Astrocyte of the spinal cord (primary cell): ENCODE measurements around the gene RNF138.
"Not testable (repeated sequence)": the region's sequence is repeated elsewhere in the genome, so short reads cannot be mapped to it uniquely, and the experiment has no call there.

Experiments
- DNase-seq: peaks from one replicate; pipeline ENCODE4 v3.0.0; 2011; ENCODE audit warnings: low read depth, low spot score
- H3K4me3 ChIP-seq: 2 replicates; pipeline ENCODE4 v1.5.1; 2011; ENCODE audit warnings: low read depth, mild to moderate bottlenecking, low read length, moderate library complexity
- in situ Hi-C: cut with HindIII; loops from 2 replicates; pipeline ENCODE4 v1.10.0; 2017; ENCODE audit warnings: low sequenced_read_pairs
- TF ChIP-seq, protein P1 (sequence below): IDR thresholded peaks from 2 replicates; pipeline ENCODE4 v1.5.1; 2012; ENCODE audit warnings: low read depth, mild to moderate bottlenecking, low read length, inconsistent platforms

The RNF138 gene

DNA sequence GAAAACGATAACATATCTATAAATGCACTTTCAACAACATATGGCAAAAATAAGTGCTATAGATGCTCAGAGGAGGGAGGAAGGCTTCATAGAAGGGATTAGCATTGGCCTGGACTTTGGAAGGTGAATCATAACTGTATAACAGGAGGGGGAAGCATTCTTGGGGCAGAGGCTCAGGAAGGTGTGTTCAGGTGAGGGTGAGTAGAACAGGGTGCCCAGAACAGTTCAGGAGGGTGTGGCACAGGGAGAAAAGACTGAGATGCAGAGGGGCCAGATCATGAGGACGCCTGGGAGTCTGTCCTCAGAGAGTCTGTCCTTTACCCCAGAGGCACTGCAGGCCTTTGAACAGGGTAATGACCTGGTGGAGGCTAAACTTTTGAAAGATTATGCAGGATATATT is 68.9 kb downstream of the RNF138 start:
- DNase-seq, result no peak
- in situ Hi-C loops, result no loop called here
- TF ChIP-seq, protein P1, sequence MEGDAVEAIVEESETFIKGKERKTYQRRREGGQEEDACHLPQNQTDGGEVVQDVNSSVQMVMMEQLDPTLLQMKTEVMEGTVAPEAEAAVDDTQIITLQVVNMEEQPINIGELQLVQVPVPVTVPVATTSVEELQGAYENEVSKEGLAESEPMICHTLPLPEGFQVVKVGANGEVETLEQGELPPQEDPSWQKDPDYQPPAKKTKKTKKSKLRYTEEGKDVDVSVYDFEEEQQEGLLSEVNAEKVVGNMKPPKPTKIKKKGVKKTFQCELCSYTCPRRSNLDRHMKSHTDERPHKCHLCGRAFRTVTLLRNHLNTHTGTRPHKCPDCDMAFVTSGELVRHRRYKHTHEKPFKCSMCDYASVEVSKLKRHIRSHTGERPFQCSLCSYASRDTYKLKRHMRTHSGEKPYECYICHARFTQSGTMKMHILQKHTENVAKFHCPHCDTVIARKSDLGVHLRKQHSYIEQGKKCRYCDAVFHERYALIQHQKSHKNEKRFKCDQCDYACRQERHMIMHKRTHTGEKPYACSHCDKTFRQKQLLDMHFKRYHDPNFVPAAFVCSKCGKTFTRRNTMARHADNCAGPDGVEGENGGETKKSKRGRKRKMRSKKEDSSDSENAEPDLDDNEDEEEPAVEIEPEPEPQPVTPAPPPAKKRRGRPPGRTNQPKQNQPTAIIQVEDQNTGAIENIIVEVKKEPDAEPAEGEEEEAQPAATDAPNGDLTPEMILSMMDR, result no peak
- no peak overlapping the region for H3K4me3 ChIP-seq

DNA sequence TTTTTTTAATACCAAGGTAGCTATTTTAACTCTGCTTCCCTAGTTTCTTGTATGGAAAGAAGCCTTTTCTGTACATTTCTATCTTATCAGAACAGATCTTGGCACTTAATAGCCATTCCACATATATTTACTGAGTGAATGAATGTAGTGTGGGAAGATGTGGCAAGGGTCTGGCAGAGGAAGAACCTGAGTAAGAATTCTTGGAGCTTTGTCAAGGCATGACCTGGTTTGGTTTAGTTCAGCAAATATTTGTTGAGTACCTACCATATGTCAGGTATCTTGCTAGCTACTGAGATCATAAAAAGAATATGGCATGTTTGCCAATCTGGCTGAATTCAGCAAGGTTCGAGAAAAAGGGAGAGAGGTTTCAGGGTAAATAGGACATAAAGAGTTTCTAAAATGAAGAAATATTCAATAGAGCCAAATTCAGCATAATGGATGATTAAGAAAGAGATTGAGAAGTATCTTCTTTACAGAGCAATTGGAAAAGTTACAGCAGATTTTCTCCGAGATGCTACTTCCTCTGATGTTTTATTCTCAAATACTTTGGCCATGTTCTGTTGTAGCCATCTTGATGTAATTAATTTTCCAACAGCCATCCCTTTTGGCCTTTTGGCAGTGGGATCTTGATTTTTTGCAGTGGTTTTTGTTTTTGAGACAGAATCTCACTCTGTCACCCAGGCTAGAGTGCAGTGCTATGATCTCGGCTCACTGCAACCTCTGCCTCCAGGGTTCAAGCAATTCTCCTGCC is 76.5 kb downstream of the RNF138 start:
- DNase-seq, result no peak
- in situ Hi-C loops, result no loop called here
- TF ChIP-seq, protein P1, result no peak
- H3K4me3 ChIP-seq, result no peak overlapping the region

DNA sequence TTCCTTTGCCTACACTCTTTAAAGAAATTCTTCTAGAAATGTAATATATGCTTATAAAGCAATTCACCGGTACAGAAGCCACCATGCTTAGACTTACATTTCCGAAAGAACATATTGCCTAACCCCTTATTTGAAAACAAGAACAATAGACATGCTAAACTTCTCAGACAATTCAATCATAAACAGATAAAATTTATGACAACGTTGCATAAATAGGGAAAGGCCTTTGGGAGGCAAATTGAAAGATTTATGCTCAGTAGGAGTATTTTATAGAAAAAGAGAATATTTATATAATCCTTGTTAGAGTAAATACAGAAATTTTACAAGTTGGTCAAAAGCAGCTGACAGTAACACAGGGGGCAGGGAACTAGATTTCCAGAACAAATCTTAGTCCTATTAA is 82.0 kb downstream of the RNF138 start:
- in situ Hi-C loops, result no loop called here
- DNase-seq, result no peak
- TF ChIP-seq, protein P1, result no peak
- H3K4me3 ChIP-seq, result no peak overlapping the region

DNA sequence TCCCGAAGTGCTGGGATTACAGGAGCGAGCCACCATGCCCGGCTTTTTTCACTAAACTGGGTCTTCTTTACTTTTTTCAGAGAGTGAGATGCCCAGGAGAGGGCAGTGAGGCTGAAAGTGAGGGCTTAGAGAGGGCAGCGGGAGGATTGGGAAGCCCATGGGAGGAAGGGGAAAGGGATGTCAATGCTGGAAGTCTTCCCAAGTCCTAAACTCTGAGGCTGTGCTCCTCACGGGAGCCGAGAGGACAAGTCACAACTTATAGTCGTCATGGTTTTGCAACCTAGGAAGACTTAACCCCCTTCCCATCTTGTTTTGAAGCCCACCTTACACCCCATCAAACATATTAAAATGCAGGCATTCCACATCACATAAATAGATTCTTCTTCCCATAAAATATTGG is 83.0 kb downstream of the RNF138 start:
- H3K4me3 ChIP-seq, result no peak overlapping the region
- TF ChIP-seq, protein P1, result no peak
- in situ Hi-C loops, result no loop called here
- DNase-seq, result no peak

DNA sequence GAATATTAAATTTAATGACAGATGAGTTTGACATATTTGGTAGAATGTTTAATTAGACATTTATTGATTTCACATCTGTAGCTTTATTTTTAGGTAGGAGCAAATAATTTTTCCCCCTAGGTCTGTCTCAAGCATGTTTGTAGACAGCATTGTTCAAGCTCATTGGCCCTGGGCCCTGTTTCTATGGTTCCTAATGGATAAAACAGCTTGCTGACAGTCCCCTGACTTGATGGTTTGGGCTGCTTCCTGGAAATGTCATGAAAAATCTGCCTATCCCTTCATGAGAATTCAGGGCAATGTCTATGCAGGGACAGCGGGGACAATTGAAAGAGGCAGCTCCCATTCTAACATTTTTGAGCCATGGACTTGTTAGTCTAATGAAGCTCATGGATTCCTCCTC is 83.6 kb downstream of the RNF138 start:
- DNase-seq, result no peak
- TF ChIP-seq, protein P1, result no peak
- H3K4me3 ChIP-seq, result no peak overlapping the region
- in situ Hi-C loops, result no loop called here

DNA sequence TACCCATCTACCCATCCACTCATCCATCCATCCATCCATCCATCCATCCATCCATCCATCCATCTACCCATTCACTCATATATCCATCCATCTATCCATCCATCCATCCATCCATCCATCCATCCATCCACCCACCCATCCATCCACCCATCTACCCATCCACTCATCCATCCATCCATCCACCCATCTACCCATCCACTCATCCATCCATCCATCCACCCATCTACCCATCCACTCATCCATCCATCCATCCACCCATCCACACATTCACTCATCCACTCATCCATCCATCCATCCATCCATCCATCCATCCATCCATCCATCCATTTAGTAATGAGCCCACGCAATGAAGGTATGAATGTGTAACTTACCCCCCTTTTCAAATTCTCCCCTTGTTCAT is 85.1 kb downstream of the RNF138 start:
- H3K4me3 ChIP-seq, DNase-seq, in situ Hi-C loops: not testable (repeated sequence)

DNA sequence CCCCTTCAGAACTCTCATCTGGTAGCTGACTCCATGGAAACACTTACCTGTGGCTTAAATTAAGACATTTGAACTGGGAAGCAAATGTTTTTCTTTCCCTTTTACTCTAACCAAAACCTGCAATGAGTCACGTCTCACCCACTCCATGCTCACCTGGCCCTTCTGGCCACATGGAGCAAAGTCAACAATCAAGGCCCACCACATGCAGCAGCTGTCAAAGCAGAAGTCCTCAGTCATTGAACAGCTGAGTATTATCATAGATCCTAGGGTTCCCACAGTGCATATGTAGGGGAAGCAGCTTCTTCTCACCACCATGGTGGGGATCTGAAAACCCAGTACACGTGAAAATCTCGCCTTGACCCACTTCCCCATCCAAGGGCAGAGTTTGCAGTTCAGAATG is 85.9 kb downstream of the RNF138 start:
- in situ Hi-C loops, result no loop called here
- no peak overlapping the region for H3K4me3 ChIP-seq
- TF ChIP-seq, protein P1, result no peak
- no peak for DNase-seq
